Measurements from ENCODE around the gene PCSK5. TPM values are rescaled to one million over a fixed set of nuclear protein-coding genes. Genes with fewer than 3 reads are reported as not detected.

The PCSK5 gene
- total RNA-seq, 1 experiment from 2014 or later, result 6.9 TPM

DNA sequence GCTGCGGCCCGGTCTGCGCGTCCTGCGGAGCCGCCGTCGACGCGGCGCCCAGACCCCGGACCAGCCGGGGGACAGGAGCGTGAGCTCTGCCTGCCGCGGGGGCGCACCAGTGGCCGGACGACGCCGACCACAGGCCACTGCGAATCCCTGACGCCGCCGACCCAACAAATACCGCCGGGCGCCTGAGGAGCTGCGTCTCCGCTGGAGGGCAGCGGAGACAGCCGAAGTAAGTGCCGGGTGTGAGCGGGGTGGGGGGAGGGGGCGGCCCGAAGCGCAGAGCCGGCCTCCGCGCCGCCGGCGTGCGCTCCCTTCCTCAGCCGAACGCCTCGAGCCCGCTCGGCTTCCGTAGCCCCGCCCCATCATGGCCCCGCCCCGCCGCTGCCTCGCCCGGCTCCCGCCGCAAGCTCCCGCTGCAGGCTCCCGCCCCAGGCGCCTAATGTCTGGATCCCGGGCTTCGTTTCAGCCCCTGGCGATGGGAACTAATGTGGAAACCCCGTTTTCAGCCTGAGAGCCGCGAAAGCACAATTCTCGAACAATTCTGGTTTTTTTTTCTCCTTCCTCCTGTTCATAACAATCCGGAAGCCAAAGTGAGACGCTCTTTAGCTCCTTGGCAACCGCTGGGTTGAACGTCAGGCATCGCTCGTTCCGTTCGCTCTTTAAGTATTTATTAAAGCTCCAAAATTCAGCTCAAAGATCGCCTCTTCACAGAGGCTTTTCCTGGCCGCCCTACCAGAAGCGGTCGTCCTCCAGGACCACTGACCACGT is 503.9 kb downstream of the PCSK5 start, which contains the start of gene RFK:
RFK (minus strand) TSS at position 232 of the 765 bp plus-strand sequence. CDS start 255 bp downstream, outside the sequence.
- Histone ChIP-seq H3K4me1 (ENCODE audit: control insufficient read depth in 1 of 2, insufficient read depth in 2 of 2, low read length in 2 of 2) (peaks cover 0 to 12% of the 10 kb centered on the region in 2 experiments; a peak in 3 of 4 replicates), H3K4me3 (replicated peaks in 1 of 2; ENCODE audit: low read depth in 1 of 2, low read length in 2 of 2) (peak within 1 kb of the TSS; percentile 85 to 88), H3K9me3 (ENCODE audit: control insufficient read depth in 1 of 2, insufficient read depth in 1 of 2, low read depth in 1 of 2, low read length in 2 of 2) (no peaks in the 10 kb centered on the region; a peak in 1 of 4 replicates), H2AFZ (ENCODE audit: low read depth, low read length, poor library complexity, severe bottlenecking) (peak within 1 kb of the TSS; percentile 81), H3K9me2 (ENCODE audit: insufficient read depth) (no peaks in the 10 kb centered on the region), H3K9ac (ENCODE audit: low read length) (peak within 1 kb of the TSS; percentile 88), H3K27me3 (ENCODE audit: insufficient read depth, low read length) (no peaks in the 10 kb centered on the region), H3K4me2 (ENCODE audit: low read length) (peak within 1 kb of the TSS; percentile 81), H3K79me2 (ENCODE audit: insufficient read depth, low read length) (peaks cover 35% of the 10 kb centered on the region), H4K20me1 (ENCODE audit: insufficient read depth) (no peaks in the 10 kb centered on the region), H3K27ac (ENCODE audit: low read depth, low read length) (peak within 1 kb of the TSS; percentile 96), H3K36me3 (ENCODE audit: control insufficient read depth in 1 of 2, insufficient read depth in 2 of 2, low read length in 2 of 2) (0 out of 4 replicates have a peak, but pooled peaks cover 0 to 11% of the 10 kb centered on the region in 2 experiments)
- DNase-seq (ENCODE audit: low read depth, low spot score) (peak; percentile 82), ATAC-seq (peak; percentile 93)
- intact Hi-C loops (cut with micrococcal nuclease), result loop anchor here (5.0 kb wide), 1 partner anchor 63 kb away; the partner anchor contains the start of gene GCNT1
- POLR2A ChIA-PET, result interaction anchor here (0.6 to 1.4 kb wide), 4 partner anchors 10 to 34 kb away, joined by 3 to 6 read pairs (median 4); no protein-coding TSS in a partner anchor
- RAD21 ChIA-PET (ENCODE audit: low non-redundant PET in 1 of 2, low total read pairs in 2 of 2, uncharacterized antibody in 2 of 2, unreplicated experiment in 2 of 2), result no interaction called here
- CTCF ChIA-PET, result interaction anchor here (1.2 to 1.7 kb wide), 5 partner anchors 8 to 264 kb away, joined by 3 to 6 read pairs (median 4); no protein-coding TSS in a partner anchor
- BruUV-seq (replicated peaks), result TSS peak; percentile 91
- TF ChIP-seq REST (IDR thresholded peaks at IDR 0.05; ENCODE audit: low read depth) (no peak), FOSL1 (IDR thresholded peaks at IDR 0.05; ENCODE audit: low read depth) (no peak), ZFX (IDR thresholded peaks at IDR 0.05) (peak; percentile 81), SRF (IDR thresholded peaks at IDR 0.05; ENCODE audit: low read depth) (no peak; the same call in 1 of the 2 replicates), EGR1 (IDR thresholded peaks at IDR 0.05; ENCODE audit: low read depth) (peak; percentile 51; the same call in 1 of the 2 replicates), CEBPB (IDR thresholded peaks at IDR 0.05; ENCODE audit: low read depth) (no peak), POLR2AphosphoS5 (IDR thresholded peaks at IDR 0.05; ENCODE audit: low read depth, low read length) (peak; percentile 95), ZBTB33 (IDR thresholded peaks at IDR 0.05; ENCODE audit: extremely low read depth, insufficient replicate concordance, low read length) (peak; percentile 31), RAD21 (IDR thresholded peaks at IDR 0.05; ENCODE audit: low read depth) (peak; percentile 66), CBX3 (IDR thresholded peaks at IDR 0.05; ENCODE audit: low read depth) (peak; percentile 43; the same call in 1 of the 2 replicates), TCF7L2 (IDR thresholded peaks at IDR 0.05; ENCODE audit: borderline replicate concordance, extremely low read depth, insufficient read depth, insufficient read length) (no peak), ELF1 (IDR thresholded peaks at IDR 0.05; ENCODE audit: borderline replicate concordance, low read depth) (no peak; the same call in 1 of the 2 replicates), POLR2A (IDR thresholded peaks at IDR 0.05; ENCODE audit: borderline replicate concordance, extremely low read depth, insufficient read depth, insufficient read length) (peak; percentile 54), SIN3A (IDR thresholded peaks at IDR 0.05; ENCODE audit: low read depth) (peak; percentile 65), YY1 (IDR thresholded peaks at IDR 0.05; ENCODE audit: extremely low read depth, insufficient replicate concordance, low read depth, low read length) (peak; percentile 24), SP1 (IDR thresholded peaks at IDR 0.05; ENCODE audit: low read depth) (peak; percentile 64)
- TF ChIP-seq, protein P1, sequence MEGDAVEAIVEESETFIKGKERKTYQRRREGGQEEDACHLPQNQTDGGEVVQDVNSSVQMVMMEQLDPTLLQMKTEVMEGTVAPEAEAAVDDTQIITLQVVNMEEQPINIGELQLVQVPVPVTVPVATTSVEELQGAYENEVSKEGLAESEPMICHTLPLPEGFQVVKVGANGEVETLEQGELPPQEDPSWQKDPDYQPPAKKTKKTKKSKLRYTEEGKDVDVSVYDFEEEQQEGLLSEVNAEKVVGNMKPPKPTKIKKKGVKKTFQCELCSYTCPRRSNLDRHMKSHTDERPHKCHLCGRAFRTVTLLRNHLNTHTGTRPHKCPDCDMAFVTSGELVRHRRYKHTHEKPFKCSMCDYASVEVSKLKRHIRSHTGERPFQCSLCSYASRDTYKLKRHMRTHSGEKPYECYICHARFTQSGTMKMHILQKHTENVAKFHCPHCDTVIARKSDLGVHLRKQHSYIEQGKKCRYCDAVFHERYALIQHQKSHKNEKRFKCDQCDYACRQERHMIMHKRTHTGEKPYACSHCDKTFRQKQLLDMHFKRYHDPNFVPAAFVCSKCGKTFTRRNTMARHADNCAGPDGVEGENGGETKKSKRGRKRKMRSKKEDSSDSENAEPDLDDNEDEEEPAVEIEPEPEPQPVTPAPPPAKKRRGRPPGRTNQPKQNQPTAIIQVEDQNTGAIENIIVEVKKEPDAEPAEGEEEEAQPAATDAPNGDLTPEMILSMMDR (IDR thresholded peaks at IDR 0.05 in 2 of 3, conservative IDR thresholded peaks at IDR 0.05 in 1 of 3; ENCODE audit: borderline replicate concordance in 1 of 3, insufficient read depth in 1 of 3, low read depth in 2 of 3, low read length in 2 of 3), result peak in 2 of 3 experiments; percentile 19 to 56; a peak in 3 of 6 replicates
- TF ChIP-seq, protein P2, sequence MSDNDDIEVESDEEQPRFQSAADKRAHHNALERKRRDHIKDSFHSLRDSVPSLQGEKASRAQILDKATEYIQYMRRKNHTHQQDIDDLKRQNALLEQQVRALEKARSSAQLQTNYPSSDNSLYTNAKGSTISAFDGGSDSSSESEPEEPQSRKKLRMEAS (IDR thresholded peaks at IDR 0.05), result peak; percentile 78
